Liver (tissue), 9 donors: ENCODE data around the gene TSHZ3. TPM values are rescaled to one million over a fixed set of nuclear protein-coding genes. Genes with fewer than 3 reads are reported as not detected.

Experiments used
- DNase-seq: peaks from one replicate; pipeline ENCODE4 v3.0.0-alpha.2; 2017; ENCODE audit warnings: low spot score
- H3K27ac ChIP-seq, 2 donors: one replicate each; pipeline ENCODE4 v1.7.0; 2013; ENCODE audit warnings: inconsistent platforms in 2 of 2, low read length in 2 of 2, control low read depth in 1 of 2, low read depth in 1 of 2, mild to moderate bottlenecking in 1 of 2
- H3K27me3 ChIP-seq, 4 donors: one replicate each; pipeline versions ENCODE4 v1.6.1 to v1.7.0; 2013; ENCODE audit warnings: low read length in 3 of 4, inconsistent platforms in 1 of 4, mild to moderate bottlenecking in 1 of 4, moderate library complexity in 1 of 4; ENCODE audit not compliant: control insufficient read depth in 4 of 4, insufficient read depth in 4 of 4
- H3K36me3 ChIP-seq, 4 donors: one replicate each; pipeline versions ENCODE4 v1.6.1 to v1.7.0; 2013; ENCODE audit warnings: low read length in 3 of 4, mild to moderate bottlenecking in 3 of 4, low read depth in 1 of 4, moderate library complexity in 1 of 4; ENCODE audit not compliant: control insufficient read depth in 4 of 4, insufficient read depth in 3 of 4
- H3K4me1 ChIP-seq, 4 donors: one replicate each; pipeline versions ENCODE4 v1.6.1 to v1.7.0; 2013; ENCODE audit warnings: low read length in 3 of 4, mild to moderate bottlenecking in 3 of 4, moderate library complexity in 1 of 4; ENCODE audit not compliant: control insufficient read depth in 4 of 4, insufficient read depth in 4 of 4
- H3K4me3 ChIP-seq, 3 donors: one replicate each; pipeline versions ENCODE4 v1.6.1 to v1.7.0; 2013; ENCODE audit warnings: low read length in 3 of 3, control low read depth in 1 of 3, low read depth in 1 of 3, mild to moderate bottlenecking in 1 of 3
- H3K9ac ChIP-seq, 2 donors: one replicate each; pipeline ENCODE4 v1.7.0; 2013; ENCODE audit warnings: low read length in 2 of 2, mild to moderate bottlenecking in 2 of 2, moderate library complexity in 2 of 2, control low read depth in 1 of 2, low read depth in 1 of 2
- H3K9me3 ChIP-seq, 4 donors: one replicate each; pipeline versions ENCODE4 v1.6.1 to v1.7.0; 2013; ENCODE audit warnings: low read length in 3 of 4; ENCODE audit not compliant: control insufficient read depth in 4 of 4
- EGR1 ChIP-seq, 2 donors: IDR thresholded peaks; 2 replicates each; pipeline ENCODE4 v1.6.1; 2016 to 2018; ENCODE audit warnings: antibody characterized with exemption in 2 of 2, low read depth in 2 of 2
- FOXA1 ChIP-seq: IDR thresholded peaks from 2 replicates; pipeline ENCODE4 v1.6.1; 2016; ENCODE audit warnings: antibody characterized with exemption
- FOXA2 ChIP-seq: IDR thresholded peaks from 2 replicates; pipeline ENCODE4 v1.6.1; 2016; ENCODE audit warnings: antibody characterized with exemption
- GABPA ChIP-seq, 2 donors: IDR thresholded peaks in 1 of 2; conservative IDR thresholded peaks in 1 of 2; 2 replicates each; pipeline ENCODE4 v1.6.1; 2016; ENCODE audit warnings: antibody characterized with exemption in 2 of 2, mild to moderate bottlenecking in 1 of 2, moderate library complexity in 1 of 2
- HNF4A ChIP-seq, 2 donors: conservative IDR thresholded peaks; 2 replicates each; pipeline ENCODE4 v1.6.1; 2016; ENCODE audit warnings: antibody characterized with exemption in 2 of 2, mild to moderate bottlenecking in 2 of 2
- HNF4G ChIP-seq: IDR thresholded peaks from 2 replicates; pipeline ENCODE4 v1.6.1; 2016; ENCODE audit warnings: antibody characterized with exemption
- JUND ChIP-seq, 2 donors: IDR thresholded peaks; 2 replicates each; pipeline ENCODE4 v1.6.1; 2016; ENCODE audit warnings: antibody characterized with exemption in 2 of 2
- NR2F2 ChIP-seq: IDR thresholded peaks from 2 replicates; pipeline ENCODE4 v1.6.1; 2016; ENCODE audit warnings: antibody characterized with exemption
- RAD21 ChIP-seq, 2 donors: IDR thresholded peaks; 2 replicates each; pipeline ENCODE4 v1.6.1; 2016; ENCODE audit warnings: antibody characterized with exemption in 2 of 2, mild to moderate bottlenecking in 2 of 2
- RXRA ChIP-seq, 2 donors: IDR thresholded peaks; 2 replicates each; pipeline ENCODE4 v1.6.1; 2017 to 2018; ENCODE audit warnings: antibody characterized with exemption in 2 of 2, mild to moderate bottlenecking in 1 of 2
- SP1 ChIP-seq: IDR thresholded peaks from 2 replicates; pipeline ENCODE4 v1.6.1; 2018; ENCODE audit warnings: antibody characterized with exemption, mild to moderate bottlenecking
- TAF1 ChIP-seq: conservative IDR thresholded peaks from 2 replicates; pipeline ENCODE4 v1.6.1; 2016; ENCODE audit warnings: antibody characterized with exemption, mild to moderate bottlenecking
- YY1 ChIP-seq: IDR thresholded peaks from 2 replicates; pipeline ENCODE4 v1.6.1; 2016; ENCODE audit warnings: antibody characterized with exemption, mild to moderate bottlenecking
- WGBS: extraction: QIAGEN DNeasy Blood & Tissue Kit; methylation state at CpG from one replicate; pipeline ENCODE4 v1.1.7; 2013; 5-methylcytosine and 5-hydroxymethylcytosine counted together
- polyA plus RNA-seq, 2 donors: library from polyadenylated mRNA; stranded (reverse) in 1 of 2; unstranded in 1 of 2; fragments of 200-250 nt in 1 of 2; fragments of >200 nt in 1 of 2; fragmentation: Nextera tagmentation in 1 of 2; extraction: Ambion mirVana in 1 of 2; gene quantifications; one replicate each; pipeline versions ENCODE4 v1.2.1 to v1.2.3, GENCODE V29; 2013 to 2015
- total RNA-seq, 2 donors: library from RNA; depleted of rRNA; stranded (reverse); fragments of >200 nt; gene quantifications; one replicate each; pipeline ENCODE4 v1.2.3, GENCODE V29; 2014
- TF ChIP-seq, protein P1 (sequence below): IDR thresholded peaks from 2 replicates; pipeline ENCODE4 v1.6.1; 2016; ENCODE audit warnings: antibody characterized with exemption
- TF ChIP-seq, protein P2 (sequence below): IDR thresholded peaks from 2 replicates; pipeline ENCODE4 v1.6.1; 2016; ENCODE audit warnings: antibody characterized with exemption
- TF ChIP-seq, protein P3 (sequence below): IDR thresholded peaks from 2 replicates; pipeline ENCODE4 v1.6.1; 2016; ENCODE audit warnings: antibody characterized with exemption
- TF ChIP-seq, protein P4 (sequence below): fragments of 150-350 bp; IDR thresholded peaks from 2 replicates; pipeline ENCODE4 v1.5.1; 2017; ENCODE audit warnings: improper control_type of control experiment, low read depth, low read length; ENCODE audit not compliant: missing input control
- TF ChIP-seq, protein P5 (sequence below): IDR thresholded peaks from 2 replicates; pipeline ENCODE4 v1.6.1; 2016; ENCODE audit warnings: antibody characterized with exemption, mild to moderate bottlenecking
- donor health status: healthy.
- donor health status: healthy.
- donor health status: healthy.
- donor health status: healthy.
- donor health status: healthy.

TSHZ3 gene
- total and polyA plus RNA-seq, 4 donors = 0.42 to 3.3 (median 0.68) TPM

DNA sequence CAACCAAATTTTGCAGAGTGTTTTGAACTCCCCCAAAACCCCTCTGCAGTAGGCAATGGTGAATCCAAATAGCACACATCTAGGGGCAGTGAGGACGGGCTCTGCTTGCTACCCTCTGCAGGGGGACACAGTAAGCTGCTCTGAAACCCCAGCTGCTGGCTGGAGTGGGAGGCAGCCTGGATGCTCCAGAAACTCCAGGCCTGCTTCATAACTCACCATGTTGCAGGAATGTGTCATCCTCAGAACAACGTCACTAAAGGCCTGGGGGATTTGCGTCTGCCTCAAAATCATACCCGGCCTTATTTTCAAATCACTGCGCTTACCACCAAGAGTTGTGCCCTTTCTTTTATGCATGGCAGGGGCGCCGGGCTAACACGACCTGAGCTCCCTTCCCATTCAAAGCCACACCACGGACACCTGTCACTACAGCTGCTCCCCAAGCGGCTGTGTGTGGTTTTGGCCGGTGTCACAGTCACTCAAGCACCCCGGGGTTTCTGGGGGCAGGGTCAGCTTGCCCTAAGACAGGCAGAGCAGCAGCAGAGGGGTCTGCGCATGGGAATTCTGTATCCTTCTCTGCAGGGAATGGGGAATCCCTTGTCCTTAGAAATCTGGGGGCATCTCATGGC is 93.9 kb downstream of the TSHZ3 start:
- DNase-seq = no peak
- no peak for TF ChIP-seq HNF4G
- Histone ChIP-seq H3K27me3 (peaks cover 0 to 4% (median 2%) of the 10 kb centered on the region in 4 donors), H3K36me3 (no peaks in the 10 kb centered on the region), H3K4me1 (no peaks in the 10 kb centered on the region), H3K9ac (no peak overlapping the region), H3K4me3 (no peak overlapping the region), H3K9me3 (peaks cover 0 to 1% (median 0%) of the 10 kb centered on the region in 4 donors), H3K27ac (no peak overlapping the region)
- WGBS = 70% methylated on average over 13 of the region's 13 CpGs

DNA sequence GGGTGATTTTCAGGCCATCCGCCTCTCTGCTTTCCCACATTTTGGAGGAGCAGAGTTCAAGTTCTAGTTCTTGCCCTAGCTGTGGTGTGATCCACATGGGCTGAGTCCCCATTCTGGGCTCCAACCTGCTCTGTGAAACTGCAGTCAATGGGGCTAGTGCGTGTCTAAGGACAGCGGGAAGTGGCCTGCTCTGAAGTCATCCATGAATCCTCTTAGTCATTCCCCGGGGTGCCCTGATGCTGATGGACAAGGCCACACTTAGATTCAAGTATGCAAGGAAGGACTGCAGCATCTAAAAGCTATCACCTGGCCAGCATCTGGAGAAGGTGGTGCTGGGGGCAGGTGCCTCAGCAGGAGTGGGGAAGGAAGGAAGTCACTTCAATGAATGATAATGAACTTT is 94.6 kb downstream of the TSHZ3 start:
- no peak for DNase-seq
- no peak for TF ChIP-seq EGR1 (IDR thresholded peaks at IDR 0.05; ENCODE audit: low read depth in 2 of 2)
- no peak for TF ChIP-seq HNF4G
- TF ChIP-seq RAD21 (IDR thresholded peaks at IDR 0.05) = no peak
- TF ChIP-seq FOXA2 = no peak
- TF ChIP-seq JUND (IDR thresholded peaks at IDR 0.05) = no peak
- no peak for TF ChIP-seq YY1
- TF ChIP-seq, protein P1, sequence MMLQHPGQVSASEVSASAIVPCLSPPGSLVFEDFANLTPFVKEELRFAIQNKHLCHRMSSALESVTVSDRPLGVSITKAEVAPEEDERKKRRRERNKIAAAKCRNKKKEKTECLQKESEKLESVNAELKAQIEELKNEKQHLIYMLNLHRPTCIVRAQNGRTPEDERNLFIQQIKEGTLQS = no peak
- no peak for TF ChIP-seq SP1
- TF ChIP-seq, protein P2, sequence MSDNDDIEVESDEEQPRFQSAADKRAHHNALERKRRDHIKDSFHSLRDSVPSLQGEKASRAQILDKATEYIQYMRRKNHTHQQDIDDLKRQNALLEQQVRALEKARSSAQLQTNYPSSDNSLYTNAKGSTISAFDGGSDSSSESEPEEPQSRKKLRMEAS = no peak
- no peak for TF ChIP-seq HNF4A (conservative IDR thresholded peaks at IDR 0.05)
- no peak for TF ChIP-seq GABPA (IDR thresholded peaks at IDR 0.05 in 1 of 2, conservative IDR thresholded peaks at IDR 0.05 in 1 of 2)
- TF ChIP-seq, protein P3, sequence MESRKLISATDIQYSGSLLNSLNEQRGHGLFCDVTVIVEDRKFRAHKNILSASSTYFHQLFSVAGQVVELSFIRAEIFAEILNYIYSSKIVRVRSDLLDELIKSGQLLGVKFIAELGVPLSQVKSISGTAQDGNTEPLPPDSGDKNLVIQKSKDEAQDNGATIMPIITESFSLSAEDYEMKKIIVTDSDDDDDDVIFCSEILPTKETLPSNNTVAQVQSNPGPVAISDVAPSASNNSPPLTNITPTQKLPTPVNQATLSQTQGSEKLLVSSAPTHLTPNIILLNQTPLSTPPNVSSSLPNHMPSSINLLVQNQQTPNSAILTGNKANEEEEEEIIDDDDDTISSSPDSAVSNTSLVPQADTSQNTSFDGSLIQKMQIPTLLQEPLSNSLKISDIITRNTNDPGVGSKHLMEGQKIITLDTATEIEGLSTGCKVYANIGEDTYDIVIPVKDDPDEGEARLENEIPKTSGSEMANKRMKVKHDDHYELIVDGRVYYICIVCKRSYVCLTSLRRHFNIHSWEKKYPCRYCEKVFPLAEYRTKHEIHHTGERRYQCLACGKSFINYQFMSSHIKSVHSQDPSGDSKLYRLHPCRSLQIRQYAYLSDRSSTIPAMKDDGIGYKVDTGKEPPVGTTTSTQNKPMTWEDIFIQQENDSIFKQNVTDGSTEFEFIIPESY = no peak
- TF ChIP-seq FOXA1 = no peak
- TF ChIP-seq, protein P4, sequence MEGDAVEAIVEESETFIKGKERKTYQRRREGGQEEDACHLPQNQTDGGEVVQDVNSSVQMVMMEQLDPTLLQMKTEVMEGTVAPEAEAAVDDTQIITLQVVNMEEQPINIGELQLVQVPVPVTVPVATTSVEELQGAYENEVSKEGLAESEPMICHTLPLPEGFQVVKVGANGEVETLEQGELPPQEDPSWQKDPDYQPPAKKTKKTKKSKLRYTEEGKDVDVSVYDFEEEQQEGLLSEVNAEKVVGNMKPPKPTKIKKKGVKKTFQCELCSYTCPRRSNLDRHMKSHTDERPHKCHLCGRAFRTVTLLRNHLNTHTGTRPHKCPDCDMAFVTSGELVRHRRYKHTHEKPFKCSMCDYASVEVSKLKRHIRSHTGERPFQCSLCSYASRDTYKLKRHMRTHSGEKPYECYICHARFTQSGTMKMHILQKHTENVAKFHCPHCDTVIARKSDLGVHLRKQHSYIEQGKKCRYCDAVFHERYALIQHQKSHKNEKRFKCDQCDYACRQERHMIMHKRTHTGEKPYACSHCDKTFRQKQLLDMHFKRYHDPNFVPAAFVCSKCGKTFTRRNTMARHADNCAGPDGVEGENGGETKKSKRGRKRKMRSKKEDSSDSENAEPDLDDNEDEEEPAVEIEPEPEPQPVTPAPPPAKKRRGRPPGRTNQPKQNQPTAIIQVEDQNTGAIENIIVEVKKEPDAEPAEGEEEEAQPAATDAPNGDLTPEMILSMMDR = no peak
- no peak for TF ChIP-seq RXRA (IDR thresholded peaks at IDR 0.05)
- TF ChIP-seq, protein P5, sequence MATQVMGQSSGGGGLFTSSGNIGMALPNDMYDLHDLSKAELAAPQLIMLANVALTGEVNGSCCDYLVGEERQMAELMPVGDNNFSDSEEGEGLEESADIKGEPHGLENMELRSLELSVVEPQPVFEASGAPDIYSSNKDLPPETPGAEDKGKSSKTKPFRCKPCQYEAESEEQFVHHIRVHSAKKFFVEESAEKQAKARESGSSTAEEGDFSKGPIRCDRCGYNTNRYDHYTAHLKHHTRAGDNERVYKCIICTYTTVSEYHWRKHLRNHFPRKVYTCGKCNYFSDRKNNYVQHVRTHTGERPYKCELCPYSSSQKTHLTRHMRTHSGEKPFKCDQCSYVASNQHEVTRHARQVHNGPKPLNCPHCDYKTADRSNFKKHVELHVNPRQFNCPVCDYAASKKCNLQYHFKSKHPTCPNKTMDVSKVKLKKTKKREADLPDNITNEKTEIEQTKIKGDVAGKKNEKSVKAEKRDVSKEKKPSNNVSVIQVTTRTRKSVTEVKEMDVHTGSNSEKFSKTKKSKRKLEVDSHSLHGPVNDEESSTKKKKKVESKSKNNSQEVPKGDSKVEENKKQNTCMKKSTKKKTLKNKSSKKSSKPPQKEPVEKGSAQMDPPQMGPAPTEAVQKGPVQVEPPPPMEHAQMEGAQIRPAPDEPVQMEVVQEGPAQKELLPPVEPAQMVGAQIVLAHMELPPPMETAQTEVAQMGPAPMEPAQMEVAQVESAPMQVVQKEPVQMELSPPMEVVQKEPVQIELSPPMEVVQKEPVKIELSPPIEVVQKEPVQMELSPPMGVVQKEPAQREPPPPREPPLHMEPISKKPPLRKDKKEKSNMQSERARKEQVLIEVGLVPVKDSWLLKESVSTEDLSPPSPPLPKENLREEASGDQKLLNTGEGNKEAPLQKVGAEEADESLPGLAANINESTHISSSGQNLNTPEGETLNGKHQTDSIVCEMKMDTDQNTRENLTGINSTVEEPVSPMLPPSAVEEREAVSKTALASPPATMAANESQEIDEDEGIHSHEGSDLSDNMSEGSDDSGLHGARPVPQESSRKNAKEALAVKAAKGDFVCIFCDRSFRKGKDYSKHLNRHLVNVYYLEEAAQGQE = no peak
- no peak for TF ChIP-seq TAF1
- no peak for TF ChIP-seq NR2F2
- WGBS = 85% methylated on average over 4 of the region's 4 CpGs

More for the DNA sequence above, 94.6 kb downstream of the TSHZ3 start:
- Histone ChIP-seq H3K9ac (no peak overlapping the region), H3K27ac (no peak overlapping the region), H3K4me1 (no peaks in the 10 kb centered on the region), H3K36me3 (no peaks in the 10 kb centered on the region), H3K9me3 (peaks cover 0 to 1% (median 0%) of the 10 kb centered on the region in 4 donors), H3K27me3 (peaks cover 0 to 4% (median 2%) of the 10 kb centered on the region in 4 donors), H3K4me3 (no peak overlapping the region)
